ENCODE results near the gene TKTL1. TPM values are rescaled to one million over a fixed set of nuclear protein-coding genes. Genes with fewer than 3 reads are reported as not detected.

Gene TKTL1
- total RNA-seq, 1 donor from 2014 or later = not detected

- TF ChIP-seq CTCF (IDR thresholded peaks at IDR 0.05; ENCODE audit: insufficient read depth, low read length, poor library complexity, severe bottlenecking) = no peak
- Histone ChIP-seq H3K4me3 (ENCODE audit: low read depth, low read length) (no peak overlapping the region), H3K27me3 (ENCODE audit: control insufficient read depth, insufficient read depth, low read length) (no peaks in the 10 kb centered on the region), H3K36me3 (ENCODE audit: control insufficient read depth, insufficient read depth, low read length) (no peaks in the 10 kb centered on the region)
- no peak for DNase-seq (ENCODE audit: low read depth)
Measured at GRCh38 chrX:154349979-154350378, 54.4 kb downstream of the TKTL1 start.

- Histone ChIP-seq H3K36me3 (ENCODE audit: control insufficient read depth, insufficient read depth, low read length) (no peaks in the 10 kb centered on the region), H3K27me3 (ENCODE audit: control insufficient read depth, insufficient read depth, low read length) (no peaks in the 10 kb centered on the region), H3K4me3 (ENCODE audit: low read depth, low read length) (no peak overlapping the region)
- no peak for DNase-seq (ENCODE audit: low read depth)
- no peak for TF ChIP-seq CTCF (IDR thresholded peaks at IDR 0.05; ENCODE audit: insufficient read depth, low read length, poor library complexity, severe bottlenecking)
Measured at GRCh38 chrX:154350429-154351182, 55.0 kb downstream of the TKTL1 start.

GRCh38 chrX:154351183-154352011 lies 55.8 kb downstream of the TKTL1 start:
- Histone ChIP-seq H3K4me3 (ENCODE audit: low read depth, low read length) (no peak overlapping the region), H3K27me3 (ENCODE audit: control insufficient read depth, insufficient read depth, low read length) (no peaks in the 10 kb centered on the region), H3K36me3 (ENCODE audit: control insufficient read depth, insufficient read depth, low read length) (no peaks in the 10 kb centered on the region)
- no peak for DNase-seq (ENCODE audit: low read depth)
- no peak for TF ChIP-seq CTCF (IDR thresholded peaks at IDR 0.05; ENCODE audit: insufficient read depth, low read length, poor library complexity, severe bottlenecking)

- no peaks in the 10 kb centered on the region for H3K36me3 ChIP-seq (ENCODE audit: control insufficient read depth, insufficient read depth, low read length)
- TF ChIP-seq CTCF (IDR thresholded peaks at IDR 0.05; ENCODE audit: insufficient read depth, low read length, poor library complexity, severe bottlenecking) = no peak
- H3K4me3 ChIP-seq (ENCODE audit: low read depth, low read length) = no peak overlapping the region
- H3K27me3 ChIP-seq (ENCODE audit: control insufficient read depth, insufficient read depth, low read length) = no peaks in the 10 kb centered on the region
- no peak for DNase-seq (ENCODE audit: low read depth)
Measured at GRCh38 chrX:154352012-154352401, 56.4 kb downstream of the TKTL1 start.

GRCh38 chrX:154352466-154352865 lies 56.9 kb downstream of the TKTL1 start:
- TF ChIP-seq CTCF (IDR thresholded peaks at IDR 0.05; ENCODE audit: insufficient read depth, low read length, poor library complexity, severe bottlenecking) = no peak
- Histone ChIP-seq H3K27me3 (ENCODE audit: control insufficient read depth, insufficient read depth, low read length) (no peaks in the 10 kb centered on the region), H3K4me3 (ENCODE audit: low read depth, low read length) (no peak overlapping the region), H3K36me3 (ENCODE audit: control insufficient read depth, insufficient read depth, low read length) (no peaks in the 10 kb centered on the region)
- no peak for DNase-seq (ENCODE audit: low read depth)
